ENCODE measurements around the gene ERICH2.

ERICH2 gene

DNA sequence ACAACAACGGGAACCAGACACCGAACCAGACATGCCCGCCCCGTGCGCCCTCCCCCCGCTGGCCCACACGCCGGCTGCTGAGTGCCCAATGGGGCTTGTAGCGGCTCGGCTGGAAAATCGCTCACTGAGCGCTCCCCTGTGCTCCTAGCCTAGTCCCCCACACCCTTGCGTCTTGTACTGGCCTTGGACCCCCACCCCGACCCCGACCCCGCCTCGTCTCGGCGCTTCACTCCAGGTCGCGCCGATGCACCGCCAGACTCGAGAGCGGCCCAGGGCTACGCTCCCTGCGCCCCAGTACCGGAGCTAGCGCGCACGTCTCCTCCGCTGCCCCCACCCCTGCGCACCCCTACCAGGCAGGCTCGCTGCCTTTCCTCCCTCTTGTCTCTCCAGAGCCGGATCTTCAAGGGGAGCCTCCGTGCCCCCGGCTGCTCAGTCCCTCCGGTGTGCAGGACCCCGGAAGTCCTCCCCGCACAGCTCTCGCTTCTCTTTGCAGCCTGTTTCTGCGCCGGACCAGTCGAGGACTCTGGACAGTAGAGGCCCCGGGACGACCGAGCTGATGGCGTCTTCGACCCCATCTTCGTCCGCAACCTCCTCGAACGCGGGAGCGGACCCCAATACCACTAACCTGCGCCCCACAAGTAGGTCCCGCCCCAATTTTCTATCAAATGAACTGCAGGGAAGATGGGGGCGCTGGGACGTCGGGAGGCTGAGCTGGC is 48.0 kb downstream of the ERICH2 start:
- peak; percentile 75 for DNase-seq

DNA sequence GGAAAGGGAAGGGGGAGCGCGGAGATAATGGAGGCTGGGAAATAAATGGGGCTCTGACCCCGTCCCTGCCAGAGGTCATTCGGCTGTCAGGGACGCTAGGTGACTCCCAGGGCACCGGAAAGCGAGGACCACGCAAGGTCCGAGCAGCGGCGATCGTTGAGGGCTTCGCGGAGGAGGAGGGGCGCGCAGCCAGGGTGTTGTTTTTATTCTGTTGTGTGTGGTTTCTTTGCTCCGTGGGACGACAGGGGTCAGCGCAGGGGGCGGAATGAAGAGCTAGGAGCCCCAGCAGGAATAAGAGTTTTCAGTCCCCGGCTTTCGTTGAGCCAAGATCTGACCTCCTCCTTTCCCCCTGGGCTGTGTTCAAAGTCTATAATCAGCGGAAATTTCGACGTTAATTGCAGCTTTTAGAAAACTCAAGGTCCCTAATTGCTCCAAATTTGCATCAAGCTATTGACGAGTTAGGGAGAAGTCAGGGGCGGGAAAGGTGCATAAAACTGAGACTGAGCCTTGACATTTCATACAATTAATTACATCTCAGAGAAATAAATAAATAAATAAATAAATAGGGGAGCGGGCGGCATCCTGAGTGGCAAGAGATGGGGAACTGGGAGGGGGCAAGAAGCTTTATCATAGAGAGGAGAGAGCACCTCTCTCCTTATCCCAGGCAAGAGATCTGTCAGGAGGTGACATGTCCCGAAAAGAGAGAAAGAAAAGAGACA is 48.7 kb downstream of the ERICH2 start:
- DNase-seq, result no peak

DNA sequence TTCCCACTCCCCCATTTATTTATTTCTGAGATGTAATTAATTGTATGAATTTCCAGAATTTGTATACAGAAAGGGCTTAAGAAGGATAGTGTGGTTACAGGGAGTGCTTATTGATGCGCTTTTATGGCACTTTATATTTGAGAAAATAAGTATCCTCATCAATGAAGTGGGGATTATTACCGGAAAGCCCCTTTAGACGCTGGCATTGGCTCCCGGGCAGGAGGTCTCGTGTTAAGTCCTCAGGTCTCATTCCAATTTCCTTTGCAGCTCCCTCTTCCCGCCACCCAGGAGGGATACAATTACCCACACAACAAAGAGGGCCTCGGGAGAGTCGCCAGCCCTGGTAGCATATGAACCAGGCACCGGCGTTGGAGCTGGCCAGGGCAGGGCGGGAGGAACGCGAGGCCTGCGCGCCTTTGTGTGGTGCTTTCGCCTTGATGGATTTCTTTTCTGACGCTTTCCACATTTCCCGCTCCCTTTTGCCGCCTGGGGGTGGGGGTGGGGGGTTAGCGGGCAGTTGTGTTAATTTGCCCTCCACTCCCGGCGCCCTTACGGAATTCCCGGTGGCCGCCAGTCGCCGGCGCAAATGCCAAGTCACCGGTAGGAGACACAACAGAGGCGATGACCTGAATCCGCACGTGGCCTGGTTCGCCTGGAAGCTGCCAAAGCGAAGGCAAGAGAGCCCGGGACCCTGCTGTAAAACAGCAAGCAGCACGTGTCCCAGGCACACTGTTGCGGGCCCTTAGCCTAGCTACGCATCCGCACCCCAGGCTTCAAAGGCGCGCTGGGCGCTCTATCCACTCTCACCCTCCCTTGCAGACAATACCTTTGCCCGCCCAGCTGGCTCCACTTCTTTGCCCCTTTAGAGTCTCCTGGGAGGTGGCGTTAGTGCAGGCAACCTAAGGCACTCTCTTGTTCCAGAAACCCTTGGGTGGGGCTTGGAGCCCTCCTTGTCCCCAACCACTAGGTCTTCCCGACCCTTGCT is 49.8 kb downstream of the ERICH2 start:
- DNase-seq, result peak; percentile 79

DNA sequence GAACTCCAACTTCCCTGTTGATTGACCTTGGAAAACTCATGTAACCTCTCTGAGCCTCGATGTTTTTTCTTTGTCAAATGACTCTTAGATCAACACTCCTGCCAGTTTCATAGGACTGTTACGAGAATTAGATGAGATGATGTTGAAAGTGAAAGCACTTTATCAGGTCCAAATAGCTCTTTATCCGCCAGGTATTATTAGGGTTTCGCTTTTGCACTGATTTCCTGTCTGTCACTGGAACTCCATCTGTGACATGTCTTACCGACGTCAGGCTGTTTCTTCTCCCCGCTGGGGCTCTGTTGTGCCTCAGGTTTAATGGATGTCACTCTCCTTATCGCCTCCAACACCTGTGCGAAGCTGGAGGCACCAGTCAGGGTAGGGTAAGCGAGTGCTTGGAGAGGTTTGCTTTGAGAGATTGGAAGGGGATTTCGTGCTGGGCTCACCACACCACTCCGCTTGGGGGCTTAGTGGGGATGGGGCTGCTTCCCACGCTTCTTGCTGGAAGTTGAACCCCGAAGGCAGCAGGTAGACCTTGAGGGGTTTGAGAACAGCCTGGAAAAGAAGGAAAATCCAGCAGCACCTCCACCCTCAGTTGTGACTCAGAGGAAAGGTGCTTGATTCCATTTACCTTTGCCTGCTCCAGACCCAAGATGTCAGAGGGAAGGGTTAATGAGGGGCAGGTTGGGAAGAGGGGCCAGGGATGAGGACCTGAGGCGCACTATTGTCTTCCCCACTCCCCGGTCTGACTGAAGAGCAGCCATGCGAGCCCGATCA is 50.8 kb downstream of the ERICH2 start:
- DNase-seq, result no peak

DNA sequence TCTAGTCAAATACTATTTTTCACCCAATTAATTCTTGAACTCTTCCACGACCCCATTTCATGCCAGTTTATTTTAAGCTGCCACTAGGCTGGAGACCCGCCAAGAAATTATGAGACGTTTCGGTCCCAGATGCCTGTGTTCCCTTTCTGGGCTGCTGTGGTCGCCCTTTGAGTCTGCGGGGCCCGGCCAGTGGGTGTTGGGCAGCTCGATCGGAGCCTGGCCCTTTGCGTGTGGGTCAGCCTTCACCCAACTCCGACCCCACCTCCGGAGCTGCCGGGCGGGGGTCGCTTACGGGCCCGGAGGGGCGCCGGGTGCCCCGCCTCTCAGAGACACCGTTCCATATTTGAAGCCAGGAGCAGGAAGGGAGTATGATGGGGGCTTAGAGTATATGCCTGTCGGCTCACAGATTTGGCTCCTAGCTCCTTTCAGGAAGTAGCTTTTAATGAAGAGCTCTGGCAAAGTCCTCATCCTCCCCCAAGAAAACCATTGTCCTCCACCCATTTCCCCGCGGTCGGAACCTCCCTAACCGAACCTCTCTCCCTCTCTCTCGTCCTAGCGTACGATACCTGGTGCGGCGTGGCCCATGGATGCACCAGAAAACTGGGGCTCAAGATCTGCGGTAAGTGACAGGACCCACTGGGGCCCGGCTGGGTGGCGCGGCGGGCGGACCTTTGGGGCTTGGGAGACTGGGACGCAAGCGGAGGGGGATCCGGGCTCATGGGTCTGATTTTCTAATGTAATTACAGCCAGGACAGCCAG is 51.5 kb downstream of the ERICH2 start:
- DNase-seq, result no peak

DNA sequence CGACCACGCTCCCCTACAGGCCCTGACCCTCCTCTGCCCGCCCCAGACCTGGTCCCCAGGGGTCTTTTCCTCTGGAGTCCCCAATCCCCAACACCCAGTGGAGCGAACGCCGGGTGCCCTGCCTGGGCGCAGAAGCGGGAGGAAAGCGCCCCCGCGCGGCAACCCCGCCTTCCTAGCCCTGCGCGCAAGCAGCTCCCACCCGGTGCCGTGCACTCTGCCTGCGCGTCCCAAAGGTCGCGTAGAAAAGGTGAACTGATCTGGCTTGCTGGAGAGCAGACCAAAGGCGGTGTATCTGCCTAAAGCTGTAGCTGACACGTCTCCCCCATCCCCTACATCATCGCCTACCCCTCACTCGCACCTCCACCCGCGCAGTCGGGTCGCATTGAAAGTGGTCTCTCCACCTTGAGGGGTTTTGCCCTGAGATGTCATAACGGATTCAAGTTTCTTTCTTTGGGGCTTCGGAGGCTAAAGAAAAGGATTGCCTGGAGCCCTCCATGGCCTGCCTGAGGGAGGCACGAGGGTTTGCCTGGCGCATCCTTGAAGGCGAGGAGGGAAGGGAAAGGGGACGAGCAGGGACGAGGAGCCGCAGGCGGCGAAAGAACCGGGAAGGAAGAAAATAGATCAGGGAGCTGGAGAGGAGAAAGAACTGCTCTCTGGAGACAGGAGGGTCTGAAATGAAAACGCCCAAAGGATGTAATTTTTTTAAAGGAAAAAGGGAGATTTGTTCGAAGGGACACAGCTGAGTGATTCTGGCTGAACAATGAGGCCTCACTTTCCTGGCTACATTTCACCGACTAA is 52.3 kb downstream of the ERICH2 start:
- no peak for DNase-seq

DNA sequence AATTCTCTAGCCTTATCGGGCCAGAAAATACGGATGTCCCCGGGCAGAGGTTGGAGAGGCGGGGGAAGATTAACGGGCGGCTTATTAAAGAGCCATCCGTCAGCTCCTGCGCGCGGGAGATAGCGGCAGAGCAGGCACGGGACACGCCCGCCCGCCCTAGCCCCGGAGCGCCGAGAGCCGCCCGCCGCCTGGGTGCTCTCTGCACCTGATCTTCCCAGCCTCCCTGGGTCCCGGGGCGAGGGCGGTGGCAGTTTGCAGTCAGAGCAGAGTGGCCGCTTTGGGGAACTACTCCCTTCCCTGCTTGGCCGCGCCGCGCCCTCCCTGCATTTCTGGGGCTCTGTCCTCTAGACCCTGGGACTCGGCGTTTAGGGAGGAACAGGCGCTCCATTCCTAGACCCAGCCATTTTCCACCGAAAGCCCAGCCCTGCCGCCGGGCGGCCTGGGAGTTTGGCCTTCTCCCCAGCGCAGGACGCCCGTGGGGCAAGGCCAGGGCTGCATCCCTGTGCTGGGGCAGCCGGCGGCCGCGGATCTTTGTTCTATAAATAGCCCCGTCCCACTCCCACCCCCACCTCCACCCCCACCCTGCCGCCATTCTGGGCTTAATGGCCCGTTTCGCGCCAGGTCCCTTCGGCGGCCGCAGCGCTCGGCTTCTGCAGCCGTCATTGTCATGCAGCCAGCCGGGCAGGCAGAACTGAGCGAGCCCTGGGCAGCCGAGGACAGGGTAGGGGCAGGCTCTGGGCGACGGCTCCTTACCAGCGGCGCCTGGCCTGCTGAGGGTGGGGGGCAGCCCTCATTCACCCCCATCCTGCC is 53.1 kb downstream of the ERICH2 start:
- no peak for DNase-seq

DNA sequence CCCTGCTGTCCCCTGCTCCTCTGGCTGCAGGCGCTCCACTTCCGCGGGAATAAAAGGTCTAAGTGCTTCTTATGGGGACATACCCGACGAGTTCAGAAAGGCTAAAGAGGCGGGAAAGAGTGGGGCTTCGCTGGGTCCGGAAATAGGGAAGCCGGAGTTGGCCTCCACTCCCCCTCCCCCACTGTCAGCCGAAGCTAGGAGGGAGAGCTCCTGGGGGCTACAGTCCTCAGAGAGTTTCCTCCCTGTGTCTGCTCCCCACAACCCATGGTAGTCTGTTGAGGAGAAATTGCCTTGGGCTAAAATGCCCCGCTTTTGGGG is 53.7 kb downstream of the ERICH2 start:
- DNase-seq, result no peak

DNA sequence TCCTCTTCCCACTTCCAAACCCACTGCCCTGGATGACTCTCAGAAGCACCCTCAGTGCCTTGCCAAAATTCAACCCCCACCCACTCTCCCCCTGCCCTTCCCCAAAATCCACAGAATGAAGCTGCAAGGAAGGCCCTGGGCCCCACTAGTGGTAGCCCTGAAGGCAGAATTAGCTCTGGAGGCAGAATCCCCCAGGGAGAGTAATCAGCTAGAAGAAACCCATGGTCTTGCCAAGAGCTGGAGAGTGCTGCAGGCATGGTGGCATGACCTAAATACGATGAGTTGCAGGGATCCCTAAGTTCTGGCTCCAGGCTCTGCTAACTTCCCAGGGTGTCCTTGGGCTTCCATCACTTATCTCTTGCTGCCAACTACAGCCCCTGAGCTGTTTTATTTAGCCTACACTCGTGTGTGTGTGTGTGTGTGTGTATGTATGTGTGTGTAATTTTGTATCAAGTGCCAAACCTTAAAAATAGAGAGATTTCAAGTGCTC is 54.4 kb downstream of the ERICH2 start:
- no peak for DNase-seq

DNA sequence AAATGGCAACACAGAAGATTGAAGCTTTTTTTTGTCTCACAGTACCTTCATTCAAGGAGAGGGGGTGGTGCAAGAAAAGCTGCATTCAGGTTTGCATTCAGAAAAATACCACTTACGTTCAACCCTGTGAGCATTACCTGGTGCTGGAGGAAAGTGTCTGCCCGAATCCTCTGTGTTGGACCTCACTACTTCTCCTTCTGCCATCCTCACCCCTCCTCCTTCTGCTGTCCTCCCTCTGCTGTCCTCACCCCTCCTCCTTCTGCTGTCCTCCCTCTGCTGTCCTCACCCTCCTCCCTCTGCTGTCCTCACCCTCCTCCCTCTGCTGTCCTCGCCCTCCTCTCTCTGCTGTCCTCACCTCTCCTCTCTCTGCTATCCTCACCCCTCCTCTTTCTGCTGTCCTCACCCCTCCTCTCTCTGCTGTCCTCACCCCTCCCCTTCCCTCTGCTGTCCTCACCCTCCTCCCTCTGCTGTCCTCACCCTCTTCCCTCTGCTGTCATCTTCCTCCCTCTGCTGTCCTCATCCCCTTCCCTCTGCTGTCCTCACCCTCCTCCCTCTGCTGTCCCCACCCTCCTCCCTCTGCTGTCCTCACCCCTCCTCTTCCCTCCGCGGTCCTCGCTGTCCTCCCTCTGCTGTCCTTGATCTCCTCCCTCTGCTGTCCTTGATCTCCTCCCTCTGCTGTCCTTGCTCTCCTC is 57.8 kb downstream of the ERICH2 start:
- DNase-seq, result no peak

DNA sequence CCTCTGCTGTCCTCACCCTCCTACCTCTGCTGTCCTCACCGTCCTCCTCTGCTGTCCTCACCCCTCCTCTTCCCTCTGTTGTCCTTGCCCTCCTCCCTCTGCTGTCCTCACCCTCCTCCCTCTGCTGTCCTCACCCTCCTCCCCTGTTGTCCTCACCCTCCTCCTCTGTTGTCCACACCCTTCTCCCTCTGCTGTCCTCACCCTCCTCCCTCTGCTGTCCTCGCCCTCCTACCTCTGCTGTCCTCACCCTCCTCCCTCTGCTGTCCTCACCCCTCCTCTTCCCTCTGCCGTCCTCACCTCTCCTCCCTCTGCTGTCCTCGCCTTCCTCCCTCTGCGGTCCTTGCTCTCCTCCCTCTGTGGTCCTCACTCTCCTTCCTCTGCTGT is 58.3 kb downstream of the ERICH2 start:
- no peak for DNase-seq

DNA sequence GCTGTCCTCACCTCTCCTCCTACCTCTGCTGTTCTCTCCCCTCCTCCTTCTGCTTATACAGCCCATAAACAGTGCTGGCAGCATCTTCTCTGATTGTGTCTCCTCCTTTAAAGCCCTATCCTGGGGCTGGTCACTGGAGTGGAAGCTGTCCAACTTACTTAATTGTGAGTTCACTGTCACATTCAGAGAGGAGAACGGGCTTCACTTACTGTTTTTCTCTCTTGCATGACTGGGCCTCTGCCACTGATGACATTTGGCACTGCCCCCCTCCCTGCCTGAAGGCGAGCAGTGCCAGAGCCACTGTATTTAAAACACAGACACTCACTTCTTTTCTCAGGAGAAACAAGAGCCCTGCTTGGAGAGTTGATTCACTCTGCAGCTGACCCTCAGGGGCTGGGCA is 58.9 kb downstream of the ERICH2 start:
- DNase-seq, result no peak

DNA sequence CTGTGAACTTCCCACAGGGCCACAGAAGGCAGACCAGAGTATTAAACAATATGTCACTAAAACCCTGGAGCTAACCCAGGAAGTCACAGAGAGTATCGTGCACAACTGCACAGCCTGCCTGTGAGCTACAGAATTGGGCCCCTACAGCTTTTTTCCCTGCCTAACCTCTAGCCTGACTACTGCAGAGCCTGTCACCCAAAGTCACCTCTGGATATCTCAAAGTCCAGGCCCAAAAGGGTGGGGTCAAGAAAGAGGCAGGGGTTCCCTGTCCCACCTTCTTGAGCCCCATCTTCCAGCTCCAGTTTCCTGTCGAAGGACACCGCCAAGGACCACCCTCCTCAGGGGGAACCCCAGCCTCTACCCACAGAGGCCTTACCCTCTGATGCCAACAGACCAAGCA is 60.0 kb downstream of the ERICH2 start:
- no peak for DNase-seq

DNA sequence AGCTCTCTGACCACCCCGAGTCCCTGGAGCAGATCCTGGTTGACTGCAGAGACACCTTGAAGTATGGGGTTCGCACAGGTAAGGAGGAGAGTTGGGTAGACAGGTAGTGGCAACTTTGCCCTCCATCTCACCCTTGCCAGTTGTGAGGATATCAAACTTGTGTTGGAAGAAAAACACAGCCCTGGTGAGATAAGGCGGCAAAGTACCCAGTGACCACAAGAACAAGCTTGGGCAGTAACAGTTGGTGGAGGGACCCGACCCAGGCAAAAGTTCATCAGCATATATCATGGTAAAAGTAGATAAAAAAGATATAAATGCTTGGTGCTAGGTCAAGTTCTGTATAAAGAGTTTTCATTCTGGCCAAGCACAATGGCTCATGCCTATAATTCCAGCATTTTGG is 60.9 kb downstream of the ERICH2 start:
- DNase-seq, result no peak

DNA sequence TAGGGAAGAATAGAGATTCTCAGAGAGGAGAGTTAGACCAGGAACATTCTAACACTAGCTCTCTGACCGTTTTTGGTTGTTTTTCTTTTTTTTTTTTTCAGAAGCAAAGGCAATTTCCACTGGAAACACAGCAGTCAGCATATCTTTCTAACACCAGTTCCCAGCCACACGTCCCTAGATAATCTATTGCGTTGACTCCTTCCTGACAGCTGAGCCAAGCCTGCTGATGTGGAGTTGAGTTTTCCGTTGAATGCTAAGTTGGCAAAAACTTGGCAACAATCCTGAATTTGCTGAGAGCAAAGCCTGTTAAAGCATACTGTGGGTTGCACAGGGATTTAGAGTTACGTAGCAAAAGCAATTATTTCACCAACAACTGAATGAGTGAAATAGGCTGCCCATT is 65.8 kb downstream of the ERICH2 start:
- DNase-seq, result no peak

DNA sequence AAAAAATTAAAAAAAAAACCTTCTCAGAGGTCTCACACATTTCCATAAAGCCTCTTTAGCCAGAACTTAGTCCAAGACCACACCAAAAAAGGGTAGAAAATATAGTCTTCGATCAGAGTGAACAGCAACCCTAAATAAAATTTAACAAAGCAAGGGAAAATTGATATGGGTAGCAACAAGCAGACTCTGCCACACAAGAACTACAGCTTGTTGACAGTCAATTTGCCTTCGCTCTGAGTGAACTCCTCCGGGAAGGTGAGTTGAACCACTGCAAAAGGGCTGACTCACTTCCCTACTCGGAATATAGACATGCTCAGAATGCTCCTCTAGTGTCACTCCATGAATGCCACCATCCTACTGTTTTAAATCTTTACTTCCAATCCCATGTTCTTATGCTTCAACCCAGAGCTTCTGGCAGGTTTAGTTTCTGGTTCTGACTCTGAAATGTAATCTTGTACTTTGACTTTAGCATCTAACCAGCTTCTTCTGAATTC is 70.6 kb downstream of the ERICH2 start:
- no peak for DNase-seq

DNA sequence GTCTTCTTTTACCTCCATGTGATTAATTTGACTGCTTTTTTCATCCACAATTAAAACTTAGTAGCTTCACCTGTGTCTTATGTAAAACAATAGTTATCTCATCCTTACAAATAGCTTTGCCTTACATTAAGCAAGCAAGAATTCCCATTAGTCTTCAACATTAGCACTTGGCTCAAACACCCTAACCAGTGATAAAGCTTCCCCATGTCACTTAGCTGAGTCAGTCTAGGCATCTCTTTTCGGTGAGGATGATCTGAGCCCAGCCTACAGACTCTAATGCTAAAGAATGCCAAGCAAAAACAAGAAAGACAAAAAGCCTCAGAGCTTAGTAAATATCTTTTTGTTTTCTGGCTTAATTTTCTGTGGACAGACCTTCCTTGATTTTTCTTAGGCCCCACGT is 72.6 kb downstream of the ERICH2 start:
- no peak for DNase-seq

DNA sequence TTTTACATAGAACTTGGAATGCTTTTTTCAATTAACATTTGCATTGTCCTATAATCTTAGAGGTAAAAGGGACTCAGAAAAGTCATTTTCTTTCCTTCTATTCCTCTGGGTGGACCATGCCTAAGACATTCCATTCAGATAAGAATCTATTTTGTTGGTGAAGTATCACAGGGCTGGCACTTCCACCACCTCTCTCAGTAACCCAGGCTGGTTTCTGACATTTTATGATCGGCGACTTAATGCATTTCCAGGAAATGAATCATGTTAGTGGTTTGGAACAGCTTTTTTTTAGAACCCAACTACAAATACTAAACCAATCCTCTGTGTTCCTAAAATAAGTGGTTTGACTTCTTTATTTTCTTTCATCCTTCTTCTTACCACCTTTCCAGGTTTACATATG is 73.5 kb downstream of the ERICH2 start:
- DNase-seq, result no peak

DNA sequence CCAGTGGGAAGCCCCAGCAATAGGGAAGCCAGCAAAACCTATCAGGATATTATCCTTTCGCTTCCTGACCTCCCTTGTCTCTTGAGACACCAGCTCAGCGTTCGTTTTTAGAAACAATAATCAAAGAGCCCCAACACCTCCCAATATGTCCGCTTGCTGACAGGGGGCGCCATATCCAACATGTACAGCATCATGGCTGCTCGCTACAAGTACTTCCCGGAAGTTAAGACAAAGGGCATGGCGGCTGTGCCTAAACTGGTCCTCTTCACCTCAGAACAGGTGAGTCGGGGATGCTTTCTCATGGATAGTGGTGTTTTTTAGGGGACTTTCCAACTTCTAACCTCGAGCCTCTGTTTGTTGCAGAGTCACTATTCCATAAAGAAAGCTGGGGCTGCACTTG is 75.2 kb downstream of the ERICH2 start:
- no peak for DNase-seq

Data from islet precursor cell (in vitro differentiated cells).